H9 (cell line): ENCODE results near the gene PEAK3. TPM values are rescaled to one million over a fixed set of nuclear protein-coding genes. Genes with fewer than 3 reads are reported as not detected.
A peak's percentile ranks its signal among the peaks of the same experiment; 100 is the strongest.

ENCODE experiments used
- DNase-seq: peaks from one replicate; pipeline ENCODE4 v3.0.0-alpha.2; 2017
- H2AFZ ChIP-seq: one replicate; pipeline ENCODE4 v1.6.1; 2013; ENCODE audit warnings: mild to moderate bottlenecking, low read length, control low read depth, moderate library complexity
- H2AK5ac ChIP-seq: 2 replicates; pipeline ENCODE4 v1.6.1; 2013; ENCODE audit warnings: low read length, control low read depth, mixed read lengths; ENCODE audit not compliant: insufficient read length
- H2BK120ac ChIP-seq: one replicate; pipeline ENCODE4 v1.6.1; 2013; ENCODE audit warnings: low read depth, mild to moderate bottlenecking, low read length, control low read depth, inconsistent platforms; ENCODE audit not compliant: poor library complexity, severe bottlenecking
- H2BK12ac ChIP-seq: 2 replicates; pipeline ENCODE4 v1.6.1; 2013; ENCODE audit warnings: low read length, control low read depth, mixed read lengths, low read depth; ENCODE audit not compliant: insufficient read length
- H2BK15ac ChIP-seq: 2 replicates; pipeline ENCODE4 v1.6.1; 2013; ENCODE audit warnings: low read depth, low read length, control low read depth
- H2BK20ac ChIP-seq: one replicate; pipeline ENCODE4 v1.6.1; 2013; ENCODE audit warnings: low read depth, mild to moderate bottlenecking, low read length, control low read depth, inconsistent platforms; ENCODE audit not compliant: poor library complexity, severe bottlenecking
- H2BK5ac ChIP-seq: 2 replicates; pipeline ENCODE4 v1.6.1; 2013; ENCODE audit warnings: low read length, control low read depth, mixed read lengths; ENCODE audit not compliant: insufficient read length
- H3K14ac ChIP-seq: 2 replicates; pipeline ENCODE4 v1.6.1; 2013; ENCODE audit warnings: low read length, control low read depth; ENCODE audit not compliant: insufficient read depth
- H3K18ac ChIP-seq: 2 replicates; pipeline ENCODE4 v1.6.1; 2013; ENCODE audit warnings: low read depth, mild to moderate bottlenecking, mixed read lengths, low read length, control low read depth; ENCODE audit not compliant: insufficient read length
- H3K23ac ChIP-seq: 2 replicates; pipeline ENCODE4 v1.6.1; 2013; ENCODE audit warnings: low read length, control low read depth, mixed read lengths, low read depth; ENCODE audit not compliant: insufficient read length
- H3K23me2 ChIP-seq: 2 replicates; pipeline ENCODE4 v1.6.1; 2013; ENCODE audit warnings: low read depth, mild to moderate bottlenecking, mixed read lengths, low read length, control low read depth; ENCODE audit not compliant: insufficient read length, poor library complexity, severe bottlenecking
- H3K27ac ChIP-seq: 2 replicates; pipeline ENCODE4 v1.5.1; 2013; ENCODE audit warnings: low read length, control low read depth, mixed read lengths, low read depth; ENCODE audit not compliant: insufficient read length
- H3K27me3 ChIP-seq: 2 replicates; pipeline ENCODE4 v1.6.1; 2013; ENCODE audit warnings: low read length, control low read depth, inconsistent platforms; ENCODE audit not compliant: insufficient read depth
- H3K4ac ChIP-seq: 2 replicates; pipeline ENCODE4 v1.6.1; 2013; ENCODE audit warnings: low read depth, mild to moderate bottlenecking, control low read depth, inconsistent platforms, low read length, moderate library complexity
- H3K4me1 ChIP-seq: 2 replicates; pipeline ENCODE4 v1.6.1; 2013; ENCODE audit warnings: low read length, control low read depth, inconsistent platforms; ENCODE audit not compliant: insufficient read depth
- H3K4me2 ChIP-seq: 2 replicates; pipeline ENCODE4 v1.6.1; 2013; ENCODE audit warnings: low read length, control low read depth, mixed read lengths; ENCODE audit not compliant: insufficient read length, insufficient read depth
- H3K56ac ChIP-seq: 2 replicates; pipeline ENCODE4 v1.6.1; 2013; ENCODE audit warnings: low read depth, mild to moderate bottlenecking, mixed read lengths, low read length, control low read depth; ENCODE audit not compliant: insufficient read length
- H3K79me1 ChIP-seq: 2 replicates; pipeline ENCODE4 v1.6.1; 2013; ENCODE audit warnings: low read depth, mild to moderate bottlenecking, moderate library complexity, low read length, control low read depth, inconsistent platforms; ENCODE audit not compliant: insufficient read depth, poor library complexity, severe bottlenecking
- H3K79me2 ChIP-seq: 2 replicates; pipeline ENCODE4 v1.6.1; 2013; ENCODE audit warnings: low read length, control low read depth, inconsistent platforms; ENCODE audit not compliant: insufficient read depth
- H3K9ac ChIP-seq: 2 replicates; pipeline ENCODE4 v1.6.1; 2013; ENCODE audit warnings: low read length, control low read depth, mixed read lengths; ENCODE audit not compliant: insufficient read length; ENCODE audit errors: extremely low read depth
- H3K9me3 ChIP-seq: one replicate; pipeline ENCODE4 v1.6.1; 2013; ENCODE audit warnings: low read depth, low read length, inconsistent platforms; ENCODE audit not compliant: control insufficient read depth
- H3T11ph ChIP-seq: one replicate; pipeline ENCODE4 v1.6.1; 2013; ENCODE audit warnings: mild to moderate bottlenecking, low read length, control low read depth, inconsistent platforms
- H4K20me1 ChIP-seq: one replicate; pipeline ENCODE4 v1.6.1; 2013; ENCODE audit not compliant: control insufficient read depth, insufficient read length, insufficient read depth
- H4K5ac ChIP-seq: 2 replicates; pipeline ENCODE4 v1.6.1; 2013; ENCODE audit warnings: low read depth, mild to moderate bottlenecking, mixed read lengths, low read length, control low read depth; ENCODE audit not compliant: insufficient read length
- H4K8ac ChIP-seq: replicated peaks from 2 replicates; pipeline ENCODE4 v1.6.1; 2013; ENCODE audit warnings: low read length, control low read depth, mixed read lengths, low read depth; ENCODE audit not compliant: insufficient read length
- H4K91ac ChIP-seq: 2 replicates; pipeline ENCODE4 v1.6.1; 2013; ENCODE audit warnings: low read depth, mild to moderate bottlenecking, moderate library complexity, mixed read lengths, low read length, control low read depth; ENCODE audit not compliant: insufficient read length
- H3K27ac Mint-ChIP-seq, 3 experiments: 2 replicates in 2 of 3; 3 replicates in 1 of 3; pipeline ENCODE4 v1.8.0; 2020 to 2021; ENCODE audit warnings: mixed read lengths in 3 of 3, mild to moderate bottlenecking in 1 of 3, moderate library complexity in 1 of 3
- H3K27me3 Mint-ChIP-seq: 2 replicates; pipeline ENCODE4 v1.8.0; 2021; ENCODE audit warnings: low read depth, mild to moderate bottlenecking, moderate library complexity, mixed read lengths
- H3K36me3 Mint-ChIP-seq, 3 experiments: 2 replicates in 2 of 3; 3 replicates in 1 of 3; pipeline ENCODE4 v1.8.0; 2020 to 2021; ENCODE audit warnings: low read depth in 3 of 3, mixed read lengths in 3 of 3; ENCODE audit not compliant: insufficient read depth in 1 of 3
- H3K4me1 Mint-ChIP-seq, 2 experiments: 2 replicates each; pipeline ENCODE4 v1.8.0; 2020; ENCODE audit warnings: mixed read lengths in 2 of 2
- H3K4me3 Mint-ChIP-seq, 2 experiments: 2 replicates in 1 of 2; 3 replicates in 1 of 2; pipeline ENCODE4 v1.8.0; 2020 to 2021; ENCODE audit warnings: mild to moderate bottlenecking in 2 of 2, mixed read lengths in 2 of 2, moderate library complexity in 1 of 2
- H3K9me3 Mint-ChIP-seq, 2 experiments: 2 replicates in 1 of 2; 3 replicates in 1 of 2; pipeline ENCODE4 v1.8.0; 2020; ENCODE audit warnings: mild to moderate bottlenecking in 2 of 2, mixed read lengths in 2 of 2, moderate library complexity in 1 of 2
- WGBS: extraction: QIAGEN DNeasy Blood & Tissue Kit; methylation state at CpG from one replicate; pipeline ENCODE4 v1.1.7; 2013; ENCODE audit warnings: missing lambda C conversion rate, low lambda C conversion rate, mixed read lengths; ENCODE audit not compliant: insufficient read length; ENCODE audit errors: extremely low coverage; 5-methylcytosine and 5-hydroxymethylcytosine counted together
- total RNA-seq: library from RNA; stranded (reverse); gene quantifications from 2 replicates; pipeline ENCODE4 v1.2.1, GENCODE V29; 2021
- TF ChIP-seq, protein P1 (sequence below): fragments of 200-600 bp; sonication (generic); conservative IDR thresholded peaks from 3 replicates; pipeline ENCODE4 v1.8.0; 2021; ENCODE audit warnings: antibody characterized with exemption, mild to moderate bottlenecking

PEAK3 gene
- total RNA-seq, 1 experiment from 2014 or later = not detected

DNA sequence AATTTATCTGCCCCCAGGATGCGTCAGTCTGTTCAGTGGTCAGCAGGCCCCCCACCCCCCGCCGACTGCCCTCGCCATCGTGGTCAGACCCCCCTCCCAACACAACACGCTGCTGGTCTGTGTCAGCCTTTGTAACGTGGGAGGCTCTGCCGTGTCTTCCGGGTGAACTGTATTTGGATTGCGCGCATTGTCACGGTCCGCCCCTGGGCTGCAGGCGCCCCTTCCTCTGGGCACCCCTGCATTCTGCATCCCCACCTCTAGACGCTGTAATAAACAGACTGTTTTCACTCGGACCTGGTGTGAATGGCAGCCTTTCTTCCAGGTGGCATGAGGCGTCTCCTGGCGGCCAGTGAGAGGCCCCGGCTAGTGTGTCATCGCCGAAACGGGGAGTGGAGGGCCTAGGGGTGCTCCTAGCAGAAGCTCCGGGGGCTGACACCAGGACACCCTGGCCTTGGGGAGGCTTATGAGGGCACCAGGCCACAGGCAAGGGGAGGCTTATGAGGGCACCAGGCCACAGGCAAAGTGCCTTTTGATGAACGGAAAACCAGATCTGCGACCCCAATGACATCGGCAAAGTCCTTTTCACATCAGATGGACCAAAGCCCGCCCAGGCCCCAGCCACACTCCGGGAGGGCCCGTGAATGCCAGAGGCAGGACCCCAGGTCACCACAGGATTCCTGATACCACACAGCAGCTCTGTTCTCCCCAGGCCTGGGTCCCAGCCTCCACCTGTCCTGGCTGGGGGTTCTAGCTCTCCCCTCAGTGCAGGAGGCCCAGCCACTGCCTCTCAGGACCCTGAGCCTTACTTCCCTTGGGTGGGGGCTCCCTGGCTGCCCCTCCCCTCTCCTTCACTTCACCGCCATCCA, 49.5 kb downstream of the PEAK3 start:
- Histone ChIP-seq H4K5ac (no peak overlapping the region), H2AK5ac (no peak overlapping the region), H3K23me2 (peaks cover 9% of the 10 kb centered on the region), H4K91ac (no peak overlapping the region), H3K27me3 (no peaks in the 10 kb centered on the region), H3K56ac (no peak overlapping the region), H3K4me1 (no peaks in the 10 kb centered on the region; the same call in 1 of the 2 replicates), H4K8ac (no peak overlapping the region), H2BK5ac (no peak overlapping the region), H2AFZ (no peak overlapping the region), H3K18ac (no peak overlapping the region), H2BK20ac (no peak overlapping the region), H3K79me2 (peaks cover 5% of the 10 kb centered on the region; the same call in 1 of the 2 replicates), H3K14ac (no peak overlapping the region), H4K20me1 (no peaks in the 10 kb centered on the region), H2BK15ac (no peak overlapping the region), H3K4me2 (no peak overlapping the region), H3K9me3 (no peaks in the 10 kb centered on the region), H3K9ac (no peak overlapping the region), H2BK120ac (no peak overlapping the region), H3K23ac (no peak overlapping the region), H2BK12ac (no peak overlapping the region), H3T11ph (no peak overlapping the region), H3K27ac (no peak overlapping the region), H3K4ac (no peak overlapping the region), H3K79me1 (no peaks in the 10 kb centered on the region)
- peak overlapping the region; percentile 12 to 48; a peak in 1 of 5 replicates for H3K4me3 Mint-ChIP-seq
- H3K9me3 Mint-ChIP-seq = peaks cover 0 to 1% of the 10 kb centered on the region in 2 experiments; a peak in 1 of 5 replicates
- TF ChIP-seq, protein P1, sequence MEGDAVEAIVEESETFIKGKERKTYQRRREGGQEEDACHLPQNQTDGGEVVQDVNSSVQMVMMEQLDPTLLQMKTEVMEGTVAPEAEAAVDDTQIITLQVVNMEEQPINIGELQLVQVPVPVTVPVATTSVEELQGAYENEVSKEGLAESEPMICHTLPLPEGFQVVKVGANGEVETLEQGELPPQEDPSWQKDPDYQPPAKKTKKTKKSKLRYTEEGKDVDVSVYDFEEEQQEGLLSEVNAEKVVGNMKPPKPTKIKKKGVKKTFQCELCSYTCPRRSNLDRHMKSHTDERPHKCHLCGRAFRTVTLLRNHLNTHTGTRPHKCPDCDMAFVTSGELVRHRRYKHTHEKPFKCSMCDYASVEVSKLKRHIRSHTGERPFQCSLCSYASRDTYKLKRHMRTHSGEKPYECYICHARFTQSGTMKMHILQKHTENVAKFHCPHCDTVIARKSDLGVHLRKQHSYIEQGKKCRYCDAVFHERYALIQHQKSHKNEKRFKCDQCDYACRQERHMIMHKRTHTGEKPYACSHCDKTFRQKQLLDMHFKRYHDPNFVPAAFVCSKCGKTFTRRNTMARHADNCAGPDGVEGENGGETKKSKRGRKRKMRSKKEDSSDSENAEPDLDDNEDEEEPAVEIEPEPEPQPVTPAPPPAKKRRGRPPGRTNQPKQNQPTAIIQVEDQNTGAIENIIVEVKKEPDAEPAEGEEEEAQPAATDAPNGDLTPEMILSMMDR = no peak
- peak overlapping the region in 1 of 3 experiments; percentile 84; a peak in 3 of 7 replicates for H3K27ac Mint-ChIP-seq
- H3K4me1 Mint-ChIP-seq = peaks cover 7 to 12% of the 10 kb centered on the region in 2 experiments
- no CpG with 5 or more reads among the region's 30 CpGs for WGBS
- H3K36me3 Mint-ChIP-seq = peaks cover 8 to 49% (median 34%) of the 10 kb centered on the region in 3 experiments
- no peaks in the 10 kb centered on the region; the same call in 1 of the 2 replicates for H3K27me3 Mint-ChIP-seq
- no peak for DNase-seq
